Forelimb muscle (tissue), 1 donor: Measurements from ENCODE around the gene FDXACB1. TPM values are rescaled to one million over a fixed set of nuclear protein-coding genes. Genes with fewer than 3 reads are reported as not detected.
A peak's percentile ranks its signal among the peaks of the same experiment; 100 is the strongest.

Source experiments
- DNase-seq: peaks from one replicate; pipeline ENCODE4 v3.0.0-alpha.2; 2013; ENCODE audit warnings: low read depth
- polyA plus RNA-seq: library from polyadenylated mRNA; unstranded; fragments of 120-200 nt; gene quantifications from one replicate; pipeline ENCODE4 v1.2.1, GENCODE V29; 2013; ENCODE audit not compliant: insufficient read length

FDXACB1 gene
- polyA plus RNA-seq, 1 donor = 1.7 TPM

- DNase-seq = no peak
These were observed 33.5 kb downstream of the FDXACB1 start for GRCh38 chr11:111845276-111846028.

GRCh38 chr11:111843661-111844060 is 35.3 kb downstream of the FDXACB1 start:
- DNase-seq = no peak

- DNase-seq = peak; percentile 64
These were observed 37.5 kb downstream of the FDXACB1 start for GRCh38 chr11:111841370-111842053.

- DNase-seq = no peak
These were observed 38.8 kb downstream of the FDXACB1 start for GRCh38 chr11:111840143-111840542.

- no peak for DNase-seq
These were observed 40.9 kb downstream of the FDXACB1 start for GRCh38 chr11:111838054-111838453.

GRCh38 chr11:111837366-111837891 is 41.5 kb downstream of the FDXACB1 start:
- no peak for DNase-seq

- DNase-seq = no peak
These were observed 42.2 kb downstream of the FDXACB1 start for GRCh38 chr11:111836721-111837120.

GRCh38 chr11:111836162-111836561 is 42.8 kb downstream of the FDXACB1 start:
- no peak for DNase-seq

- DNase-seq = no peak
These were observed 43.3 kb downstream of the FDXACB1 start for GRCh38 chr11:111835665-111836064.

- DNase-seq = no peak
These were observed 44.4 kb downstream of the FDXACB1 start for GRCh38 chr11:111834432-111835163.

- DNase-seq = no peak
These were observed 45.4 kb downstream of the FDXACB1 start for GRCh38 chr11:111833524-111833923.

GRCh38 chr11:111829185-111829968 is 49.6 kb downstream of the FDXACB1 start:
- no peak for DNase-seq

GRCh38 chr11:111826322-111826950 is 52.5 kb downstream of the FDXACB1 start:
- no peak for DNase-seq

Other genes starting within 250 kb of the FDXACB1 start
- gene PPP2R1B, start 112.8 kb downstream of the FDXACB1 start, polyA plus RNA-seq = 12.4 TPM
- 26.1 TPM for gene ALG9, start 7.6 kb downstream of the FDXACB1 start, polyA plus RNA-seq
- 15.7 TPM for gene CFAP68, start 376 bp upstream of the FDXACB1 start, polyA plus RNA-seq
- gene CRYAB, start 32.6 kb upstream of the FDXACB1 start, polyA plus RNA-seq = 886 TPM
- 93.3 TPM for gene HSPB2, start 33.6 kb upstream of the FDXACB1 start, polyA plus RNA-seq
- 3.1 TPM for gene C11orf52, start 39.7 kb upstream of the FDXACB1 start, polyA plus RNA-seq
- gene DIXDC1, start 58.2 kb upstream of the FDXACB1 start, polyA plus RNA-seq = 19.6 TPM
- 39.5 TPM for gene DLAT, start 146.2 kb upstream of the FDXACB1 start, polyA plus RNA-seq
- 1.1 TPM for gene PIH1D2, start 194.9 kb upstream of the FDXACB1 start, polyA plus RNA-seq
- gene NKAPD1, start 195.1 kb upstream of the FDXACB1 start, polyA plus RNA-seq = 27.7 TPM
- gene TIMM8B, start 207.6 kb upstream of the FDXACB1 start, polyA plus RNA-seq = 48.5 TPM
- 92.7 TPM for gene SDHD, start 207.7 kb upstream of the FDXACB1 start, polyA plus RNA-seq